ENCODE measurements around the gene PAK6. TPM values are rescaled to one million over a fixed set of nuclear protein-coding genes. Genes with fewer than 3 reads are reported as not detected.

Gene PAK6
- polyA plus RNA-seq, 1 of the 3 experiments (the other 2 are of a cell fraction) = 0.07 TPM

GRCh38 chr15:40312370-40313158 is 73.7 kb downstream of the PAK6 start:
- ChIA-PET POLR2A (interaction anchor here (0.6 kb wide), 1 partner anchor 84 kb away, joined by 5 read pairs; no protein-coding TSS in a partner anchor), CTCF (interaction anchor here (0.6 to 70.6 kb wide), 7 partner anchors 2 to 110 kb away, joined by 3 to 2194 read pairs (median 65); partner anchors contain the start of genes ANKRD63, CCDC9B, DISP2 and INAFM2)
- no peak overlapping the region for H3K4me2 ChIP-seq

DNA sequence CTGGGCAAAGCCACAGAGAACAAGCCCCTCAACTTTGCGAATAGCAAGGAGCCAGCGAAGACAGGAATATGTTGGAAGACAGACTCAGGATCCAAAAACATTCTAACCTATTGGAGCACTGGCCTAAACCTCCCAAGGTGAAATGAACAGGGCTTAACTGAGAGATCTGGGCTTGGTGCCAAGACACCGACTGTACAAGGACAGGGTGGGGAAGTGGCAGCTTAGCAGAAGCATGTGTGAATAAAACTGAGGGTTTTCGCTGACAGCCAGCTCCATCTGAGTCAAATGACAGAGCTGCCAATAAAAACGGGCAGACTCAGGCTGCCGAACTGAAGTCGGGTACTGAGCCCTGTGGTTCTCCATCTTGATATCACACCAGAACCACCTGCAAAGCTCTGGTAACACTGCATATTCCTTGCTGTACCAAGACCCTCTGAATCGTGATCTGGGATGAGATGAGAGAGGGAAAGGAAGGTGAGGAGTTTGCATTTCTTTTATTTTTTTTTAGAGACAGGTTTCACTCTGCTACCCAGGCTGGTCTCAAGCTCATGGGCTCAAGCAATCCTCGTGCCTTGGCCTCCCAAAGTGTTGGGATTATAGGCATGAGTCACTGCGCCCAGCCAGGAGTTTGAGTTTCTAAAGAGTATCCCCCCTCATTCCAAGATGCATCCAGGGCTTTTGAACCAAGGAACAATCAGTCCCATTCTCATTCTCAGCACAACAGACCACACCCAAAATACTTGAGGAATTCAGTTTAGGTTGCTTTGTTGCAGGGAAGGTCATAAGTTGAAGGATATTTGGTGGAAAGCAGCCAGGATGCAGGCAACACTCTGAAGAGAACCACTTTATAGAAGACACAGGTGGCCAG is 74.9 kb downstream of the PAK6 start:
- Histone ChIP-seq H3K9me3 (no peaks in the 10 kb centered on the region), H3K36me3 (replicated peaks in 1 of 2; ENCODE audit: control insufficient read depth in 1 of 2, insufficient read depth in 2 of 2, low read length in 1 of 2) (no peaks in the 10 kb centered on the region), H4K20me1 (ENCODE audit: insufficient read depth) (no peaks in the 10 kb centered on the region), H3K27me3 (ENCODE audit: insufficient read depth) (no peaks in the 10 kb centered on the region), H2AFZ (ENCODE audit: low read depth) (no peak overlapping the region), H3K9ac (no peak overlapping the region), H3K4me3 (ENCODE audit: low read depth in 2 of 2, low read length in 1 of 2) (no peak overlapping the region), H3K79me2 (ENCODE audit: insufficient read depth) (no peaks in the 10 kb centered on the region), H3K4me1 (ENCODE audit: control insufficient read depth in 1 of 2, insufficient read depth in 2 of 2, low read depth in 1 of 2, low read length in 1 of 2) (peaks cover 6 to 17% of the 10 kb centered on the region in 2 experiments; a peak in 3 of 4 replicates), H3F3A (replicated peaks; ENCODE audit: insufficient read depth) (peaks cover 7% of the 10 kb centered on the region), H3K27ac (ENCODE audit: low read depth in 2 of 2, low read length in 1 of 2) (no peak overlapping the region), H3K4me2 (peak overlapping the region; percentile 50; the same call in 1 of the 2 replicates), H3K9me2 (no peaks in the 10 kb centered on the region)
- WGBS (ENCODE audit: low lambda C conversion rate) = 51% methylated on average over 10 of the region's 10 CpGs
- no peak for DNase-seq
- POLR2A ChIA-PET = no interaction called here
- CTCF ChIA-PET = interaction anchor here (1.1 to 70.6 kb wide), 7 partner anchors 1 to 108 kb away, joined by 3 to 2194 read pairs (median 5); partner anchors contain the start of genes ANKRD63, CCDC9B, DISP2 and INAFM2
- TF ChIP-seq TEAD4 (IDR thresholded peaks at IDR 0.05; ENCODE audit: borderline replicate concordance, insufficient read depth) (no peak), NFIC (IDR thresholded peaks at IDR 0.05; ENCODE audit: borderline replicate concordance) (peak; percentile 46; the same call in 1 of the 2 replicates), MXI1 (IDR thresholded peaks at IDR 0.05; ENCODE audit: low read depth, low read length) (peak; percentile 77; the same call in 1 of the 2 replicates)

More at GRCh38 chr15:40312370-40313158, 73.7 kb downstream of the PAK6 start:
- WGBS (ENCODE audit: low lambda C conversion rate) = 85% methylated on average over 8 of the region's 10 CpGs
- peaks cover 7% of the 10 kb centered on the region for H3F3A ChIP-seq (replicated peaks; ENCODE audit: insufficient read depth)
- no peak overlapping the region for H3K27ac ChIP-seq (ENCODE audit: low read depth in 2 of 2, low read length in 1 of 2)
- H3K27me3 ChIP-seq (ENCODE audit: insufficient read depth) = no peaks in the 10 kb centered on the region
- no peak overlapping the region for H3K9ac ChIP-seq
- TF ChIP-seq TCF12 (IDR thresholded peaks at IDR 0.05) (no peak), NFIC (IDR thresholded peaks at IDR 0.05; ENCODE audit: borderline replicate concordance) (no peak), TEAD4 (IDR thresholded peaks at IDR 0.05; ENCODE audit: borderline replicate concordance, insufficient read depth) (no peak), CHD2 (IDR thresholded peaks at IDR 0.05; ENCODE audit: low read length, partially characterized antibody) (no peak), GATA2 (CRISPR knock-in tag; IDR thresholded peaks at IDR 0.05) (no peak), ELF1 (IDR thresholded peaks at IDR 0.05) (no peak)
- peaks cover 7 to 17% of the 10 kb centered on the region in 2 experiments; a peak in 3 of 4 replicates for H3K4me1 ChIP-seq (ENCODE audit: control insufficient read depth in 1 of 2, insufficient read depth in 2 of 2, low read depth in 1 of 2, low read length in 1 of 2)
- H3K4me3 ChIP-seq (ENCODE audit: low read depth in 2 of 2, low read length in 1 of 2) = no peak overlapping the region
- no peaks in the 10 kb centered on the region for H3K79me2 ChIP-seq (ENCODE audit: insufficient read depth)
- DNase-seq = no peak
- H3K36me3 ChIP-seq (replicated peaks in 1 of 2; ENCODE audit: control insufficient read depth in 1 of 2, insufficient read depth in 2 of 2, low read length in 1 of 2) = no peaks in the 10 kb centered on the region
- no peaks in the 10 kb centered on the region for H3K9me3 ChIP-seq
- no peaks in the 10 kb centered on the region for H3K9me2 ChIP-seq
- no peaks in the 10 kb centered on the region for H4K20me1 ChIP-seq (ENCODE audit: insufficient read depth)
- no peak overlapping the region for H2AFZ ChIP-seq (ENCODE audit: low read depth)
